ENCODE data around the gene TMIE. TPM values are rescaled to one million over a fixed set of nuclear protein-coding genes. Genes with fewer than 3 reads are reported as not detected.
A peak's percentile ranks its signal among the peaks of the same experiment; 100 is the strongest.
"Not testable (repeated sequence)": the region's sequence is repeated elsewhere in the genome, so short reads cannot be mapped to it uniquely, and the experiment has no call there.

Gene TMIE
- total RNA-seq, 1 donor from 2014 or later = 0.17 TPM

DNA sequence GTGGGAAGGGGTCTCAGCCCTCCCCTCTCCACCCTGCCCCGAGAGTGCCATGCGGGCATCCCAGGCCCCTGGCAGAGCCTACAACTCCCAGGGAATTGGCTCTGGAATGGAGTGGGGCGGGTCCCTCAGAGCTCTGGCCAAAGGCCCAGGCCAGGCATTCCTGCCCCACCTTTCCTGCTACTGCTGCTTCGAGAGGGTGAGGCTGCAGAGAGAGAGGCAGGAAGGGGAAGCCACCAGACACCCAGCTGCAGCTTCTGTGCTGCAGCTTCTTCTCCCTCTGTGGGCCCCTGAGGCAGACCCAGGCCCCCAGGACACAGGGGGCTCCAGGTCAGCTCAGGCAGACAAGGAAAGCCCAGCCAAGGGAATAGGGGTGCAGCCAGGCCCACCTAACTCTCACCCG, 10.4 kb upstream of the TMIE start:
- peak; percentile 36 for DNase-seq

DNA sequence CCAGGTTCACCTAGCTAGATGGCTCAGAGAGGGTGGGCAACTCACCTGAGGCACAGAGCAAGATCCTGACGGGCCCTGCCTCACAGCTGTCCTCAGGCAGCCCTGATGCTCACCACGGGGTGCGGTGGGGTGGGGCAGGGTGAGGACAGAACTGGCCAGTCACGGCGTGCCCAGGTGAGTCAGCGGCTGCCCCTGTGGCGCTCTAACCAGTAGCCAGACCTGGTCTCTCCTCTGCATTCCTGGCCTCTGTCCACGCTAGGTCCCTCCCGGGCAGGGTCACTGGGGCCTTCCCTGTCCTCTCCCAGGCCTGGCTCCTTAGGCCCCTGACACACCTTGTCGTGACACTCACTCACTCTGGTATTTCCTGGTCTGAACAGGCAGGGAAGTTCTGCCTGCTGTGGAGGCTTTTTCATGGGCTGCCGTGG, 8.6 kb upstream of the TMIE start:
- DNase-seq = peak; percentile 37

DNA sequence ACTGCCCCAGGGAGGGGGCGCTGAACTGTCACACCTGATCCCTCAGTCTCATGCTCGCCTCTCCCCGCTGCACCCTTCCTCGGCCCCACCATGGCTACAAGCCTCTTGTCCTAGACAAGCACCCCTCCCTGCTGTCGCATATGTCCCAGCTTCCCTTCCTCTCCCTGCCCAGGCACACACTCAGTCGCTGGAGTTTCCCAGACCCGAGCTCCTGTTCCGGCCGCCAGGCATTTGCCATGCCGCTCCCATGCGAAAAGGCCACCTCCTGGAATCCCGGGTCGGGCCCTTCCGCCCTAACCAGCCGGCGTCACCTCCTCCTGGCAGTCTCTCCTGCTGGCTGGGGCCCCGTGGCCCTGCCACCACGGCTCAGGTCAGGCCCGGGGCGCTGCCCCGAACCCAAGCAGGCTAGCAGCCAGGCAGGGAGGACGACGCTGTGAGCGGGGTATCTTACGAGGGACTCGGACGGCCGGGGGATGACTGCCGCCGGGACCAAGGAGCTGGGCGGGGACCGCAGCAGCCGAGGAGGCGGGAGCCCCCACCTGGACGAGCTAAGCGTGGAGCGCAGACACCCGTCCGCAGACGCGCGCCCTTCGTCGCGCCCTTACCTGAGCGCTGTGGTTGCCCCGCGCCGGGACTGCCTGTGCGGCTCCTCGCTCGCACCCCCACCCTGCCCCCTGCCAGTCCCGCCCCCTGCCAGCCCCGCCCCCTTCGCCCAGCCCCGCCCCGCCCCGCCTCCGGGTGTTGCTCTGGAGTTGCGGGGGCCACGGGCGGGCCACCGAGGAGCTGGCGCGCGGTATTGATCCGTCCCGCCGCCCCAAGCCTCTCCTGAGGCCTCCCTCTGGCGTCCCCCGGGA, 7.9 kb upstream of the TMIE start, which contains the start of gene ALS2CL:
Gene ALS2CL (minus strand): TSS at position 642 of the 854 bp plus-strand sequence. CDS start 4,239 bp downstream, outside the sequence.
- peak; percentile 49 for DNase-seq

DNA sequence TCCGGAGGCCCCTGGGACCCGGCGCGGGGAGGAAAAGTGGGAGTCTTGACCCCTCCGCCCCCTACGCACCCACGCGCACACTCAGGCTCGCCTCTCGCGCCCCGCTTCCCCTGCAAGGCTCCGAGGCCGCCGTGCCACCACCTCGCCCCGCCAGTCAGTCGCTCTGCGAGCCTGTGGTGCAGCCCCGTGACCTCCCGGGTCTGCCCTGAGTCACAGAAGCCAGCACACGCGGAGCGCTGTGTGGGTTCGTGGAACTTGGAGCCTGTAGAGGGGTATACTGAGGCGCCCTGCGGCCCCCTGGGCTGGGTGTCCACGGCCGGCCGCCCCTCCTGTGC, 7.3 kb upstream of the TMIE start:
- DNase-seq = peak; percentile 30

DNA sequence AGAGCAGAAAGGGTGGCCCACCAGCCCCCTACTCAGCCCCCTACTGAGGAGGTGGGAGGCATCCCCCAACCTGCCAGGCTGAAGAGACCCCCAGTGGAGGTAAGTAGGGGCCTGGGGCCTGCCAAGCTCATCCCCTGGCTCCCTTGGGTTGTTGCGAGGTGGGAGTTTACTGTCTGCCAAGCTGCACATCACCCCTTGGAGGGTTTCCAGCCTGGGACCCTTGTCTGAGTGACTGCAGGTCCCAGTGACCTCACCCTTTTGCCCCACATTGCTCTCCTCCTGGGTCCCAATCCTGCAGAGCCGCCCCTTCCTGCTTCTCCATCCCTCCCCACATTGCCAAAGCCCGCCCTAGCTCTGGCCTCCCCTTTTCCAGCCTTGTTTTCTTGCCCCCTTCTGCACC, 6.7 kb upstream of the TMIE start:
- DNase-seq = no peak

DNA sequence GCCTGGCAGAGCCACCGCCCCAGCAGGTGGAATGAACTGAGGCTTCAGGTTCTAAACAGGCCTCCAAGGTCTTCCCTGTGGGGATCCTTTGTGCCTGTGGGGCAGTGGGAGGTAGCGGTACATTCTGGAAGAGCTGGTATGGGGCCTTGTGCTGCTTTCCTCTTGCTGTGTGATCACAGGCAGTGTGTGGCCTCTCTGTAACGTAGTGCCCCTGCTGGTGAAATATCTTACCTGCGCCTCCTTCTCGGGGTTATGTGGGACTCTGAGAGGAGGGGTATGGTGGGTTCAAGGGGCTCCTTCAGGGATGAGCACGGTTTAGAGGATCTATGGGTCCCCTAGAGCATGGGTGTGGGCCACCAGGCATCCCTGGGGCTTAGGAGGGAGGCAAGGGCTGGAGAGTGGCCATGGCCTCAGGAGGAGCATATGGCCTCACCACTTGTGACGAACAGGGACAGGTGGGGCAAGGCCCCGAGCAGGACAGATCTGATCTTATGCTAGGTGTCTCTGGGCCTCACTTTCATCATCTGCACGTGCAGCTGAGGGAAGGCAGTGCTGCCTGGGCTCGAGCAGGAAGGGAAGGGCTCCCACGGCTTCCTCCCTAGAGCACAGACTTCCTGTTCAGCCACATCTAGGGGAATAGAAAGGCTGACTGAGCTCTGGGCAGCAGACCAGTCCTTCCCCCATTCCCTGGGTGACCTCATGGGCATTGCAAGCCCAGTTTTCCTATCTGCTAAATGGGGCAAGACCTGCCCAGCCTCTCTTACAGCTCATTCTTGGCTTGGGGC, 5.8 kb upstream of the TMIE start:
- peak; percentile 96 for DNase-seq

DNA sequence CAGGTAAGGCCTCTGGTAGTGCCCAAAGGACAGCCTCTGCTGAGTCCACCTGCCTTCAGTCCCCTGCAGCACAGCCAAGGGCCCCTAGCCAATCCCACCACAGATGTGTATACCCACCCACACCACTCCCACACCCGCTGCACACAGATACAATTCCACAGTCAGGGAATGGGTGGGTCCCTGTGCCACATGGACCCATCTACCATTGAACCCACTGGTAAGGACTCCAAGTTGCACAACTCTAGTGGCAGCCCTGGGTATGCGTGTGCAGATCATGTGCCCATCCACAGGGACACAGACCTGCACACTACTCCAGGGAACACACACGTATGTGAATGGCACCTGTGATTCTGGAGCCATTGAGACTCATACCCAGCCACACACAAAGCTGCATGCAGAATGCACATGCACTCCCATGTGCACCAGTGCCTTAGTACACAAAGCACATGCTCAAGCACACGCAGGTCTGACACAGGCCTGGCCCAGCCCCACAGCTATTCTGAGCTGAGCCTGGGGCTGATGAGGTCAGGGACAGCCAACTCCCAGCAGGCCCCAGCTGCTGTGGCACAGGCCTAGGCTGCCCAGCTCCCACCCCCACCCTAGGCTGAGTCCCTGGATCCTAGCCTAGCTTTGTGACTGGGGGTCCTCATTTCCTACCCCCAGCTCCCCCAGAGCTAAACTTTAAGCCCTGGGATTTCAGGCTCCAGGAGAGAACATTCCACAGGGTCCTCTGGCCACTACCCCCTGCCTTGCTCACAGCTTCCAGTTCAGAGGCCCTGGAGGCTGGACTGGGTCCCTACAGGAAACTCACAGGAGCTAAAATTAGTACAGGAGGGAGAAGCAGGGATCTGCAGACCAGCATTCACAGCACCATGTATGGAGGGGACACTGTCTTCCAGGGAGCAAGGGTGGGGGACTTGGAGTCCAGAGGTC, 5.0 kb upstream of the TMIE start:
- peak; percentile 26 for DNase-seq

DNA sequence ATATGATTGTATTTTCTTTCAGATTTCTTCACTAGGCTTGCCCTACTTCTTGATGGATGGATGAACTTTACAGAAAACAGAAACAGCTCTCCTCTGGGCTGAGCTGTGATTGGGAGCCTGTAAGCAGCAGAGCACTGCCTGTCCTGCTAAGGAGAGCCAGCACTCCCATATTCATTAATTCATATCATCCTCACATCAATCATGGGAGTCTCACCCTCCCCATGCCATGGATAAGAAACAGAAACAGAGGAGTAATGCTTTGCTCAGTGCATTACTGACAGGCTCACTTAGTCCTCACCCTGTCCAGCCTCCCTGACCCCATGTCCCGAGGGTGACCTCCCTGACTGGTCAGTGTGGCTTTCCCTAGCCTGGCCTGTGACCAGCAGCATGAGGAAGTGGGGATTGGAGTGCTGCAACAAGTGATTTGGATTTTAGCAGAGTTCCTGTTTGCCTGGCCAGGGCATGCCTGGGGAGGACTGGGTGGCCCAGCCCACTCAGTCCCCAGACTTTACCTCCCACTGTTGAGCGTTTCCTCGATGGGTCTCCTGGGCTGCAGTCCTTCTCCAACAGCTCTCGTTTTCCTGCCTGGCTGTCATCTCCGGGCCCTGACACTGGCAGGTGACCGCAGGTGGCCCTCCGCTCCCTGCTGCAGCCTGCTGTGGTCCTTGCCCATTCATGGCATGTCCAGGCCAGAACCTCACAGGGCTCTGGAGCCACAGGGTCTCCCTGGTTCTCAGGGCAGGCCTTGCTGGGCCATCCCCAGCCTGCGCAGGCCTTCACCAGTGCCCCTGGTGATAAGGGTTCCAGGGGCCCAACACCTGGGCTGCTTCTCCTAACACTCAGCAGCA, 1.3 kb upstream of the TMIE start:
- DNase-seq = no peak

DNA sequence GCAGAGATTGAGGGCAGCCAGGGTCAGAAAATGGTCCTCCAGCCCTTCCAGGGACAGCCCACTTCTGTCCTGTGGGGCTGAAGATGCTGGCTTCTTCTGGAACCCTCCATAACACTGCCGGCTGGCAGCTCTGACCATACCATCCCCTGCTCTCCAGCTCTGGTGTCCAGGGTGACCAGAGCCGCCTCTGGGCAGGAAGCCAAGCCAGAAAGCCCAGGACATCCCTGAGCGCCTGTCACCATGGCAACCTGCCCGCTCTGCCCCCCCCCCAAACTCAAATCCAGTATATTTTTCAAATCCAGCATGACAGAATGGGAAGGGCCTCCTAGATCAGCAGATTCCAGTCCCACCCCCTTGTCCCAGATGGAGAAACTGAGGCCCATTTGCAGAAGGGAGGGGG, 420 bp upstream of the TMIE start:
- DNase-seq = peak; percentile 13

DNA sequence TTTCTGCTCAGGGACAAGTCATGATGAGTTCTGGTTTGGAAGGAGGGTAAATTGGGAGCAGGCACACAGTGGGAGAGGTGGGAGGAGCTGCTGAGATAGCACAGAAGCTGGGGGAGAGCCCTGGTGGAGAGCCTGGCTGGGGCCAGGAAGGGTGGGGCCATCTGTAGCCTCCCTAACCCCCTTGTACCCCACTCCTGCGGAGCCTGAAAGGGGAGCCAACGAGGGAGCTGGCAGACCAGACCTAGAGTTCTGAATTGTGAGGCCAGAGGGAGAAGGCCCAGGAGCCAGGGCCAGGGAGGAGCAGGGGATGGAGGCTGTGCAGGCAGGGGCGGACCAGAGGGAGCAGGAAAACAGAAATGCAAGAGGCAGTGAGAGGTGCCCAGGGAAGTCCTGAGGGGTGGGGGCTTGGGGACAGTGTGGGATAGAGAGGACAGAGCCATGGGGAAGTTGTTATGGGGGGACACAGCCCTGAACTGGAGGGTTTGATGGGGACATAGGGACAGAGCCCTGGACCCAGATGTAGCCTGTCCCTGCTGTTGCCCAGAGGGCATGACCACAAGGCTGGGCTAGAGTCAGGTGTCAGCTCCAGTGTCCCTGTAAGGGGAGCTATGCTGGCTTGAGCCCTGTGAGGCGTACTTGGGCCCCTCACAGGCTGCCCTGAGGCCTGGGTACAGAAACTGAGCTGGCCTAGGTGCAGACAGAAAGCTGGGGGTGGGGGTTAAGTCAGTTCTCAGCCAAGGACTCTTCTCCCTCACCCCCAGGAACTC, 1.2 kb downstream of the TMIE start:
- no peak for DNase-seq

DNA sequence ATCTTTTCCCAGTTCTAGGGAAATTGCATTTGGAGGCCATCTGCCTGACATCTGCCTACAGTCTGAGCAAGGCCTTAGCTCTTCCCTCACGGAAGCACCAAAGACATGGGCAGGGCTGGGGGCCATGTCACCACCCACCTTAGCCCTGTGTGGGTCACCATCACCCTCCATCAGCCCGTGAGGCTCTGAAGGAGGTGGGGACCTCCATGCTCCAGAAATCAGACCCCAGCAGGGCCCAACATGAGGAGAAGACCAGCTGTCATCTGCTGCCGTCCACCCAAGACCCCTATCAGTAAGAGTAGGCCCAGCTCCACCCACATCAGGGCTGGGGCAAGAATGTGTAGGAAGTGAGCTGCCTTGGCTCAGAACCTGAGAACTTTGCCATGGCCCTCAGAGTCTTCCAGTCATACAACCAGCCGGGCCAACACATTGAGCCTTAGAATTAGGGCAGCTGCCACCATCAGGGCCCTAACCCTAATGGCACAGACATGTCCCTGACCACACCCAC, 1.9 kb downstream of the TMIE start:
- no peak for DNase-seq

DNA sequence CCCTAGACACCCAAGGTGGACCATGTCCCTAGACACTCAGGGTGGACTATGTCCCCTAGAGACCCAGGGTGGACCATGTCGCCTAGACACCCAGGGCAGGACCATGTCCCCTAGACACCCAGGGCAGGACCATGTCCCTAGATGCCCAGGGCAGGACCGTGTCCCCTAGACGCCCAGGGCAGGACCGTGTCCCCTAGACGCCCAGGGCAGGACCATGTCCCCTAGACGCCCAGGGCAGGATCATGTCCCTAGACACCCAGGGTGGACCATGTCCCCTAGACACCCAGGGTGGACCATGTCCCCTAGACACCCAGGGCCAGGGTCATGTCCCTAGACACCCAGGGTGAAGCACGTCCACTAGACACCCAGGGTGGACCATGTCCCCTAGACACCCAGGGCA, 3.2 kb downstream of the TMIE start:
- not testable (repeated sequence) for DNase-seq

DNA sequence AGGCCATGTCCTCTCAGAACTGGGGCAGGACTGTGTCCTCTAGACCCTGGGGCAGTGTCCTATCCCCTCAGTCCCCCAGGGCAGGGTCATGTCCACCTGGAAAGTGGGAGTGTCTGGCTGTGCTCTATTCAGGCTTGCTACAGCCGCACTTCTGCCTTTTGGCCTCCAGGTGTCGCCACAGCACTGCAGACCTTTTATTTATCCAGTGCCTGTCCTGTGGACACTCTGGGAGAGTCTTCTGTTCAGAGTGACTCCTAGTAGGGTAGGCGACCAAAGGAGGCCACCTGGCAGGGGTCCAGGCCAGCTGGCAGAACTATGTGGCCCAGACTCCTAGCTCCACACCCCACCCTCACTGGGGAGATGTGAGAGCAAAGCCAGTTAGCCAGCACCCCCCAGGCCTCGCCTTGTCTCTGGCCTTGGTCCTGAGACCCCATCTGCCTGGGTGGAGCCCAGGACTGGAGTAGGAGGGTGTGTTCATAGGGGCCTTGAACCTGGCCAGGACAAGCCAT, 3.9 kb downstream of the TMIE start:
- DNase-seq = peak; percentile 82

DNA sequence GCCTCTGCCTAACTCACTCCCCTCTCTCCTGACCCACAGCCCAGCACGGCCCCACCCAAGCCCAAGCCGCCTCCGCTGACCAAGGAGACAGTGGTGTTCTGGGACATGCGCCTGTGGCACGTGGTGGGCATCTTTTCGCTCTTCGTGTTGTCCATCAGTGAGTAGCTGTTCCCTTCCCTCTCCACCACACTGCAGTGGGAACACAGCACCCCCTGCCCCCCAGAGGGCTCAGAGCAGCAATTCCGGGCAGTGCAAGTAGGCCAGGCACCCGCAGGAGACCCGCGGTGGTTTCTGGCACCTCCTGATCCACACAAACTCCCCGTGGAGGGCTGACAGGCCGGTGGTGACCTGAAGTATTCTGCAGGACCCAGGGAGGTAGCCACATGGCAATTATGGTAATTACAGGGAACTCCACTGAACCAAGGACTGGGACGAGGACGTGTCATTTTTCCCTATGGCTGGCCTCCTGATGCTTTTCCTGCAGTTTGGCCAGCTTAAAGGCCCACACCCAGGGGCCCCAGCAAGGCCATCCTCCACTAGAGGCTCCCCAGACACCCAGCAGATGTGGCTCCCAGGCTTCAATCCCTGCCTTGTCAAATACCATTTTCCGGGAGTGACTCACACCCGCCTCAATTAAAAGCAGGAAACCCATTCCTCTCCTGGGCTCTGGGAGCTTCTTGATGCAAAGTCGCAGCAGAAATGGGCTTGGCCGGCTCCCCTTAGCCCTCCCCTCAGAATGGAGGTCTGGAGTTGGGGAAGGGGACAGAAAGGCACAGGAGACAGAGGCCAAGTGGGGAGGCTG, 4.8 kb downstream of the TMIE start:
- peak; percentile 83 for DNase-seq

DNA sequence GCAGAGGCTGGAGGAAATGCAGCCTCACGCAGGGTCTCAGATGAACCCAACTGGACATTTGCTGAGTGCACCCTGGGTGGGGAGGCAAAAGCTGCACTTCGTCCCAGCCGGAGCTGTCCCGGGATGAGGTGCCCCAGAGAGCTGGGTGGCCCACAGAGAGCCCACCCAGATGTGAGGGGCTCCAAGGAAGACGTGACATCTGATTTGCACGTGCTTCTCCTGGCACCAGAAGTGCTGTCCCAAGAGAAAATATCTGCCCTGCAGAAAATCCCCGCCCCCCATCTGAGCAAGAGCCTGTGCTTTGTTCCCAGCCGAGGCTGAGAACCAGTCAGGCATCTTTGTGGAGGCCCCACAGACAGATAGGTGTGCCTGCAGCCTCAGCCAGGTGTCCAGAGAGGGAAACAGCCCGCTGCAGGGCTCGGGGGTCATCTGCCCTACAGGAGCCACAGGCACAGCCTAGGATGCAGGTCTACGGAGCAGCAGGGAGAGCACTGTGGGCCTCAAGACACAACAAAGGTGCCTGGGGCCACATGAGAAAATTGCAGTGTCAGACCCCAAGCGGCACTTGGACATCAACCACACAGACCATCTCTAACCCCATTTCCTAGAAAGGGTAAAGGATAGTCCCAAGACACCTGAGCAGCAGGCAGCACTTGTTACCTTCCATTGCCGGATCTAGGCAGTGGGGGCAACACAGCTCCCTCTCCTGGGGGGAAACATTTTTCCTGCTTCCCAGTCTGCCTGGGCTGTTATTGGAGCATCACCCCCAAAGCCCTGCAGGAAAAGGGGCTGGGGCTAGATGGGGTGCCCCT, 5.8 kb downstream of the TMIE start:
- no peak for DNase-seq

DNA sequence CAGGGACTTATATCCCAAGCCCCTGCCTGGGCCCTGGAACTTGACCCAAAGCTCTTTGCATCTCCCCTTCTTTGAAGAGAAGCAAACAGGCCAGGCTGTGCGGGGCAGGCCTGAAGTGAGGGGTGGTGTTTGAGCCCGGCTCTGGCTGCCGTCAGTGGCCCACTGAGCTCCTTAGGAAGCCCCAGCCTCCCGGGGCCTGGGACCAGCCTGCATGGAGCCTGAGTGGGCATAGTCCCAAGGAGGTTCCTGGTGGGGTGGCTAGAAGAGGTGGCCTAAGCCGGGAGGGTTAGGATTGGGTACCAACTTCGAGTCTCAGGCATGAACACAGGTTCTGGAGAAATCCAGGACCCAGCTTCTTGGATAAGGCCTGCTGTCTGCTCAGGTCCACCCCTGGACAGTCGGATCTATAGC, 6.4 kb downstream of the TMIE start:
- DNase-seq = no peak

DNA sequence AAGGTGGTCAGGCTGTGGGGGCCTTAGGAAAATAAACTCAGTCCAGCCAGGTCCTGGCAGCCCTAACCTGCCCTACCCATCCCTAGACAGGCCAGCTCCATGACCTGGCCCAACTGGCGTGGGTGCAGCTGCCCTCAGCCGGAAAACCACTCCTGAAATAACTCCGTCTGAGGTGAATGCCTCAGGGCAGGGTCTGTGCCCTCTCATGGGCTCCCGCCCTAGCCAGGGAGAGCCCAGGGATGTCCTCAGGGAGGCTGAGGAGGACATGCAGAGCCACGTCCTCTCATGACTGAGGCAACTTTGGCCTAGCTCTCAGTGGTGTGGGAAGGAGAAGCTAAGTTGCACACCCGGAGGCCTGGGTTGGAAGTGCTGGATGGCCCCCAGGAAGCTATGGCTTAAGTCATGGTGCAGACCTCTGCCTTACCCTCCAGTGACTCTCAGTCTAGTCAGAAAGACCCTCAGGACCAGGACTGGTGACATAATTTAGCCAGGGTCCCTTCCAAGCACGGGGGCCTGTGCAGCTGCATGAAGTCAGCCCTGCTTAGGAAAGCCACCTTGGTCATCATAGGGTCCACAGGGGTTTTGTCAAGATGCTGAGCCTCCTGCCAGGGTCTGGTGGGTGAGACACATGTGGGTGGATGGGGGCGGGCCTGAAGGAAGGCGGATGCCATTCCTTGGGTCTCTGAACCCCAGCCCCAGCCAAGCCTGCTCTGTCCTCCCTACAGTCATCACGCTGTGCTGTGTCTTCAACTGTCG, 7.4 kb downstream of the TMIE start:
- no peak for DNase-seq

DNA sequence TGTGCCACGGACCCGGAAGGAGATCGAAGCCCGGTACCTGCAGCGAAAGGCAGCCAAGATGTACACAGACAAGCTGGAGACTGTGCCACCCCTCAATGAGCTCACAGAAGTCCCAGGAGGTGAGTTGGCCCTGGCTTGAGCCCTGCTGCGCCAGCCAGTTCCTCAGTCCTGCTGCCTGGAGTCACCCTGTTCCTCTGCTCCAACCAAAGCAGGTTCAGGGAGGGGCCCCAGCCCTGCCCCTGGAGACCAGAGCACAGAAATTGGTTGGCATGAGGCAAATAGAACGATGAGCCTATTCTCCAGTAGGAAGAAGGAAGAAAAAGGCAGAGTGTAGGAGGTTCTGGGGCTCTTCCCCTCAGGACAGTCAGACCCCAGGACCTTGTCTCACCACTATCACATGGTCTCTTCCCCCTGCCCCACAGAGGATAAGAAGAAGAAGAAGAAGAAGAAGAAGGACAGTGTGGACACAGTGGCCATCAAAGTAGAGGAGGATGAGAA, 8.0 kb downstream of the TMIE start:
- no peak for DNase-seq

Data from dermis blood vessel endothelial cell (primary cell).